HCT116 (cell line): ENCODE results near the gene DGCR8. TPM values are rescaled to one million over a fixed set of nuclear protein-coding genes. Genes with fewer than 3 reads are reported as not detected.

Experiments
- ATAC-seq: fragments of 200-7000 bp; cut with Tn5 transposase; 2 replicates; pipeline ENCODE4 v1.9.1; 2020; ENCODE audit warnings: mild to moderate bottlenecking, moderate library complexity
- BruUV-seq: library from RNA; stranded (reverse); fragments of 400-500 nt; replicated peaks from 2 replicates; lab custom pipeline; 2021; lab: Mats Ljungman, UMichigan
- CTCF ChIA-PET: fragments of 300-600 bp; sonication (Branson Sonifier 250); formaldehyde crosslinking; loops from one replicate; lab custom pipeline; 2021; ENCODE audit warnings: antibody characterized with exemption; lab: Charles Lee
- POLR2A ChIA-PET: fragments of 300-600, 350-600 bp; sonication (Branson Sonifier 250); formaldehyde crosslinking; loops from one replicate; lab custom pipeline; 2021; ENCODE audit warnings: antibody characterized with exemption; lab: Charles Lee
- RAD21 ChIA-PET, 2 experiments: fragments of 300-600 bp; sonication (Branson Sonifier 250); formaldehyde crosslinking; loops; one replicate each; lab custom pipeline; 2023; ENCODE audit warnings: low total read pairs in 2 of 2; ENCODE audit not compliant: uncharacterized antibody in 2 of 2, unreplicated experiment in 2 of 2, low non-redundant PET in 1 of 2; lab: Charles Lee
- DNase-seq: peaks from one replicate; pipeline ENCODE4 v3.0.0-alpha.2; 2010; ENCODE audit warnings: low read depth, low spot score
- H2AFZ ChIP-seq: fragments of 200-600 bp; shearing (Covaris generic), sonication (generic); 2 replicates; pipeline ENCODE4 v1.6.1; 2017; ENCODE audit warnings: low read depth, mixed run types, mixed read lengths, antibody characterized with exemption, low read length; ENCODE audit not compliant: poor library complexity, severe bottlenecking
- H3K27ac ChIP-seq: 2 replicates; pipeline ENCODE4 v1.5.1; 2012; ENCODE audit warnings: low read depth, low read length
- H3K27me3 ChIP-seq: fragments of 200-600 bp; sonication (generic); 2 replicates; pipeline ENCODE4 v1.6.1; 2016; ENCODE audit warnings: mixed run types, low read length, mixed read lengths; ENCODE audit not compliant: insufficient read depth
- H3K36me3 ChIP-seq, 2 experiments: fragments of 200-500 bp in 1 of 2; fragments of 200-600 bp in 1 of 2; sonication (Bioruptor generic) in 1 of 2; sonication (generic) in 1 of 2; 2 replicates each; pipeline versions ENCODE4 v1.5.1 to v1.6.1; 2014 to 2016; ENCODE audit warnings: low read length in 2 of 2, inconsistent platforms in 1 of 2, mixed read lengths in 1 of 2, mixed run types in 1 of 2; ENCODE audit not compliant: insufficient read depth in 2 of 2, control insufficient read depth in 1 of 2
- H3K4me1 ChIP-seq, 2 experiments: fragments of 200-600 bp in 1 of 2; sonication (generic) in 1 of 2; 2 replicates each; pipeline versions ENCODE4 v1.5.1 to v1.6.1; 2012 to 2017; ENCODE audit warnings: low read length in 2 of 2, inconsistent platforms in 1 of 2, mild to moderate bottlenecking in 1 of 2, mixed read lengths in 1 of 2, mixed run types in 1 of 2, moderate library complexity in 1 of 2; ENCODE audit not compliant: insufficient read depth in 2 of 2, control insufficient read depth in 1 of 2
- H3K4me2 ChIP-seq: fragments of 200-600 bp; sonication (generic); 2 replicates; pipeline ENCODE4 v1.6.1; 2017; ENCODE audit warnings: mixed run types, low read length, mixed read lengths
- H3K4me3 ChIP-seq, 2 experiments: fragments of 200-600 bp in 1 of 2; sonication (generic) in 1 of 2; replicated peaks in 1 of 2; 2 replicates each; pipeline ENCODE4 v1.5.1; 2011 to 2016; ENCODE audit warnings: low read length in 2 of 2, control low read depth in 1 of 2, low read depth in 1 of 2, mild to moderate bottlenecking in 1 of 2, mixed read lengths in 1 of 2, mixed run types in 1 of 2
- H3K79me2 ChIP-seq: fragments of 200-600 bp; sonication (generic); 2 replicates; pipeline ENCODE4 v1.6.1; 2017; ENCODE audit warnings: mild to moderate bottlenecking, mixed run types, low read length, moderate library complexity, mixed read lengths; ENCODE audit not compliant: insufficient read depth
- H3K9ac ChIP-seq: fragments of 200-600 bp; sonication (generic); 2 replicates; pipeline ENCODE4 v1.6.1; 2016; ENCODE audit warnings: low read length, mixed read lengths
- H3K9me2 ChIP-seq: fragments of 200-600 bp; sonication (generic), shearing (Covaris generic); 2 replicates; pipeline ENCODE4 v1.6.1; 2017; ENCODE audit warnings: mixed run types, mild to moderate bottlenecking, moderate library complexity; ENCODE audit not compliant: insufficient read depth
- H3K9me3 ChIP-seq, 2 experiments: fragments of 200-500 bp in 1 of 2; fragments of 200-600 bp in 1 of 2; sonication (Bioruptor generic) in 1 of 2; sonication (generic) in 1 of 2; 2 replicates each; pipeline ENCODE4 v1.6.1; 2014 to 2017; ENCODE audit warnings: low read length in 2 of 2, mixed read lengths in 2 of 2, inconsistent platforms in 1 of 2, low read depth in 1 of 2, mild to moderate bottlenecking in 1 of 2, mixed run types in 1 of 2, moderate library complexity in 1 of 2; ENCODE audit not compliant: control insufficient read depth in 1 of 2, insufficient read depth in 1 of 2
- H4K20me1 ChIP-seq: fragments of 200-600 bp; sonication (generic), shearing (Covaris generic); 2 replicates; pipeline ENCODE4 v1.6.1; 2017; ENCODE audit warnings: mixed run types, mild to moderate bottlenecking, moderate library complexity; ENCODE audit not compliant: insufficient read depth
- ATF3 ChIP-seq: IDR thresholded peaks from 2 replicates; pipeline ENCODE4 v1.6.1; 2012
- EGR1 ChIP-seq: IDR thresholded peaks from 2 replicates; pipeline ENCODE4 v1.6.1; 2012; ENCODE audit warnings: low read depth
- ELF1 ChIP-seq: IDR thresholded peaks from 2 replicates; pipeline ENCODE4 v1.6.1; 2012; ENCODE audit warnings: low read depth, borderline replicate concordance
- MAX ChIP-seq: IDR thresholded peaks from 2 replicates; pipeline ENCODE4 v1.6.1; 2012
- SIN3A ChIP-seq: IDR thresholded peaks from 2 replicates; pipeline ENCODE4 v1.6.1; 2012; ENCODE audit warnings: low read depth
- SRF ChIP-seq: IDR thresholded peaks from 2 replicates; pipeline ENCODE4 v1.6.1; 2012; ENCODE audit warnings: low read depth
- YY1 ChIP-seq: IDR thresholded peaks from 2 replicates; pipeline ENCODE4 v1.6.1; 2011; ENCODE audit warnings: low read length, low read depth, moderate library complexity, mild to moderate bottlenecking; ENCODE audit not compliant: insufficient replicate concordance; ENCODE audit errors: extremely low read depth
- ZBTB33 ChIP-seq: IDR thresholded peaks from 2 replicates; pipeline ENCODE4 v1.6.1; 2011; ENCODE audit warnings: mild to moderate bottlenecking, low read length, moderate library complexity; ENCODE audit not compliant: insufficient replicate concordance; ENCODE audit errors: extremely low read depth
- intact Hi-C: fragments of 100-400 bp; cut with micrococcal nuclease; formaldehyde crosslinking; loops from 2 replicates; pipeline ENCODE4 v1.10.0; 2022
- total RNA-seq: library from RNA; stranded (reverse); gene quantifications from one replicate; pipeline ENCODE4 v1.2.1, GENCODE V29; 2021; ENCODE audit not compliant: unreplicated experiment

The DGCR8 gene
- total RNA-seq, 1 experiment from 2014 or later, result 43.8 TPM

GRCh38 chr22:20135265-20135664 is 55.2 kb downstream of the DGCR8 start:
- H3K27ac ChIP-seq, result no peak overlapping the region
- H3K4me3 ChIP-seq, result no peak overlapping the region
- no peaks in the 10 kb centered on the region for H3K9me3 ChIP-seq
- H3K4me1 ChIP-seq, result peaks cover 17 to 37% of the 10 kb centered on the region in 2 experiments; a peak in 3 of 4 replicates
- H3K36me3 ChIP-seq, result peaks cover 0 to 12% of the 10 kb centered on the region in 2 experiments; a peak in 1 of 4 replicates
- intact Hi-C loops, result no loop called here
- ChIA-PET RAD21 (no interaction called here), CTCF (no interaction called here)
- ATAC-seq, result no peak
- TF ChIP-seq ELF1, result no peak
- TF ChIP-seq SRF, result no peak
- no peak for TF ChIP-seq MAX
- no peak for TF ChIP-seq EGR1
- TF ChIP-seq, all 23 proteins: peak for 0
- no TSS peak for BruUV-seq
- Histone ChIP-seq H3K27me3 (no peaks in the 10 kb centered on the region), H3K9me2 (no peaks in the 10 kb centered on the region), H4K20me1 (no peaks in the 10 kb centered on the region), H3K9ac (no peak overlapping the region), H3K4me2 (no peak overlapping the region), H3K79me2 (peaks cover 81% of the 10 kb centered on the region), H2AFZ (no peak overlapping the region)
- DNase-seq, result no peak
- POLR2A ChIA-PET, result no interaction called here

- Histone ChIP-seq H3K9me2 (no peaks in the 10 kb centered on the region), H4K20me1 (no peaks in the 10 kb centered on the region), H2AFZ (no peak overlapping the region), H3K27ac (peak overlapping the region; percentile 22; the same call in 1 of the 2 replicates), H3K36me3 (peaks cover 0 to 12% of the 10 kb centered on the region in 2 experiments; a peak in 1 of 4 replicates), H3K4me1 (peaks cover 12 to 30% of the 10 kb centered on the region in 2 experiments; a peak in 3 of 4 replicates), H3K79me2 (peaks cover 81% of the 10 kb centered on the region), H3K9me3 (no peaks in the 10 kb centered on the region), H3K4me3 (no peak overlapping the region), H3K4me2 (no peak overlapping the region), H3K9ac (no peak overlapping the region), H3K27me3 (no peaks in the 10 kb centered on the region)
- intact Hi-C loops, result no loop called here
- no peak for TF ChIP-seq ZBTB33
- no peak for TF ChIP-seq MAX
- TF ChIP-seq SIN3A, result no peak
- TF ChIP-seq ATF3, result no peak
- TF ChIP-seq YY1, result no peak
- ATAC-seq (no peak), DNase-seq (no peak)
- ChIA-PET POLR2A (no interaction called here), RAD21 (no interaction called here), CTCF (no interaction called here)
- BruUV-seq, result no TSS peak
These were observed 56.0 kb downstream of the DGCR8 start for GRCh38 chr22:20135806-20136602.
